ENCODE data around the gene KRCC1.

The KRCC1 gene

GRCh38 chr2:88067598-88067997 lies 12.0 kb upstream of the KRCC1 start, which contains the start of gene SMYD1:
TSS of gene SMYD1 (plus strand) at chr2:88067825. CDS start at chr2:88067865, 40 bp downstream.
- H3K4ac ChIP-seq (ENCODE audit: low read depth in 1 of 2, low read length in 2 of 2): no peak within 1 kb of the TSS
- no peak within 1 kb of the TSS for H2BK5ac ChIP-seq (ENCODE audit: low read depth, low read length, poor library complexity, severe bottlenecking)
- H3K14ac ChIP-seq (ENCODE audit: low read length in 2 of 2): no peak within 1 kb of the TSS
- WGBS: 82% methylated on average over 7 of the region's 8 CpGs
- no peaks in the 10 kb centered on the region for H3K36me3 ChIP-seq (ENCODE audit: control insufficient read depth in 1 of 2, insufficient read depth in 2 of 2, low read depth in 1 of 2, low read length in 2 of 2)
- no peak within 1 kb of the TSS for H3K27ac ChIP-seq (ENCODE audit: low read length, poor library complexity, severe bottlenecking)
- H4K8ac ChIP-seq (ENCODE audit: low read length): no peak within 1 kb of the TSS
- H2AK5ac ChIP-seq (ENCODE audit: low read length, severe bottlenecking): no peak within 1 kb of the TSS
- peaks cover 0 to 6% of the 10 kb centered on the region in 2 experiments for H3K27me3 ChIP-seq (ENCODE audit: control insufficient read depth in 1 of 2, insufficient read depth in 1 of 2, low read length in 2 of 2)
- no peaks in the 10 kb centered on the region for H3K9me3 ChIP-seq (ENCODE audit: control insufficient read depth, low read length)
- no peak within 1 kb of the TSS for H2BK15ac ChIP-seq (ENCODE audit: low read depth, poor library complexity, severe bottlenecking)
- H2BK120ac ChIP-seq (ENCODE audit: low read depth, low read length): no peak within 1 kb of the TSS
- no peak for DNase-seq
- H3K23ac ChIP-seq (ENCODE audit: low read length in 2 of 2): no peak within 1 kb of the TSS
- no peak within 1 kb of the TSS for H4K91ac ChIP-seq (ENCODE audit: low read length)
- H2BK12ac ChIP-seq (ENCODE audit: low read length in 2 of 2): no peak within 1 kb of the TSS
- H3K18ac ChIP-seq (ENCODE audit: low read depth in 1 of 2, low read length in 2 of 2): no peak within 1 kb of the TSS
- no peaks in the 10 kb centered on the region for H3K4me1 ChIP-seq (ENCODE audit: control insufficient read depth, insufficient read depth, low read depth, low read length)
- no peak within 1 kb of the TSS for H3K4me2 ChIP-seq (ENCODE audit: low read length, poor library complexity, severe bottlenecking)
- H3K9ac ChIP-seq (ENCODE audit: low read length): no peak within 1 kb of the TSS
- H2AFZ ChIP-seq (ENCODE audit: low read depth, low read length): no peak within 1 kb of the TSS
- no peak within 1 kb of the TSS for H3K4me3 ChIP-seq (ENCODE audit: insufficient read depth in 1 of 2, low read depth in 1 of 2, low read length in 2 of 2)
- no peaks in the 10 kb centered on the region for H3K79me1 ChIP-seq (replicated peaks; ENCODE audit: low read length, poor library complexity, severe bottlenecking)

GRCh38 chr2:88067189-88067588 lies 11.6 kb upstream of the KRCC1 start:
- Histone ChIP-seq H3K4ac (ENCODE audit: low read depth in 1 of 2, low read length in 2 of 2) (no peak overlapping the region), H3K18ac (ENCODE audit: low read depth in 1 of 2, low read length in 2 of 2) (no peak overlapping the region), H3K36me3 (ENCODE audit: control insufficient read depth in 1 of 2, insufficient read depth in 2 of 2, low read depth in 1 of 2, low read length in 2 of 2) (no peaks in the 10 kb centered on the region), H2BK5ac (ENCODE audit: low read depth, low read length, poor library complexity, severe bottlenecking) (no peak overlapping the region), H2AFZ (ENCODE audit: low read depth, low read length) (no peak overlapping the region), H4K91ac (ENCODE audit: low read length) (no peak overlapping the region), H3K9me3 (ENCODE audit: control insufficient read depth, low read length) (no peaks in the 10 kb centered on the region), H2BK12ac (ENCODE audit: low read length in 2 of 2) (no peak overlapping the region), H4K8ac (ENCODE audit: low read length) (no peak overlapping the region), H3K14ac (ENCODE audit: low read length in 2 of 2) (no peak overlapping the region), H3K27me3 (ENCODE audit: control insufficient read depth in 1 of 2, insufficient read depth in 1 of 2, low read length in 2 of 2) (peaks cover 0 to 6% of the 10 kb centered on the region in 2 experiments), H2BK120ac (ENCODE audit: low read depth, low read length) (no peak overlapping the region), H3K79me1 (replicated peaks; ENCODE audit: low read length, poor library complexity, severe bottlenecking) (no peaks in the 10 kb centered on the region), H3K9ac (ENCODE audit: low read length) (no peak overlapping the region), H3K27ac (ENCODE audit: low read length, poor library complexity, severe bottlenecking) (no peak overlapping the region), H3K4me2 (ENCODE audit: low read length, poor library complexity, severe bottlenecking) (no peak overlapping the region), H2AK5ac (ENCODE audit: low read length, severe bottlenecking) (no peak overlapping the region), H3K23ac (ENCODE audit: low read length in 2 of 2) (no peak overlapping the region), H2BK15ac (ENCODE audit: low read depth, poor library complexity, severe bottlenecking) (no peak overlapping the region), H3K4me1 (ENCODE audit: control insufficient read depth, insufficient read depth, low read depth, low read length) (no peaks in the 10 kb centered on the region), H3K4me3 (ENCODE audit: insufficient read depth in 1 of 2, low read depth in 1 of 2, low read length in 2 of 2) (no peak overlapping the region)
- DNase-seq: no peak
- 91% methylated on average over 5 of the region's 5 CpGs for WGBS

- H2AK5ac ChIP-seq (ENCODE audit: low read length, severe bottlenecking): no peak overlapping the region
- no peak overlapping the region for H4K91ac ChIP-seq (ENCODE audit: low read length)
- no peak overlapping the region for H3K4me2 ChIP-seq (ENCODE audit: low read length, poor library complexity, severe bottlenecking)
- WGBS: 76% methylated on average over 3 of the region's 4 CpGs
- no peak overlapping the region for H4K8ac ChIP-seq (ENCODE audit: low read length)
- H3K14ac ChIP-seq (ENCODE audit: low read length in 2 of 2): no peak overlapping the region
- H3K4me3 ChIP-seq (ENCODE audit: insufficient read depth in 1 of 2, low read depth in 1 of 2, low read length in 2 of 2): no peak overlapping the region
- H3K27ac ChIP-seq (ENCODE audit: low read length, poor library complexity, severe bottlenecking): no peak overlapping the region
- DNase-seq: no peak
- H2AFZ ChIP-seq (ENCODE audit: low read depth, low read length): no peak overlapping the region
- H2BK15ac ChIP-seq (ENCODE audit: low read depth, poor library complexity, severe bottlenecking): no peak overlapping the region
- no peak overlapping the region for H2BK12ac ChIP-seq (ENCODE audit: low read length in 2 of 2)
- no peak overlapping the region for H2BK5ac ChIP-seq (ENCODE audit: low read depth, low read length, poor library complexity, severe bottlenecking)
- H3K36me3 ChIP-seq (ENCODE audit: control insufficient read depth in 1 of 2, insufficient read depth in 2 of 2, low read depth in 1 of 2, low read length in 2 of 2): no peaks in the 10 kb centered on the region
- H2BK120ac ChIP-seq (ENCODE audit: low read depth, low read length): no peak overlapping the region
- H3K4me1 ChIP-seq (ENCODE audit: control insufficient read depth, insufficient read depth, low read depth, low read length): no peaks in the 10 kb centered on the region
- no peak overlapping the region for H3K23ac ChIP-seq (ENCODE audit: low read length in 2 of 2)
- no peak overlapping the region for H3K4ac ChIP-seq (ENCODE audit: low read depth in 1 of 2, low read length in 2 of 2)
- H3K27me3 ChIP-seq (ENCODE audit: control insufficient read depth in 1 of 2, insufficient read depth in 1 of 2, low read length in 2 of 2): peaks cover 0 to 6% of the 10 kb centered on the region in 2 experiments
- no peaks in the 10 kb centered on the region for H3K79me1 ChIP-seq (replicated peaks; ENCODE audit: low read length, poor library complexity, severe bottlenecking)
- no peak overlapping the region for H3K9ac ChIP-seq (ENCODE audit: low read length)
- no peaks in the 10 kb centered on the region for H3K9me3 ChIP-seq (ENCODE audit: control insufficient read depth, low read length)
- no peak overlapping the region for H3K18ac ChIP-seq (ENCODE audit: low read depth in 1 of 2, low read length in 2 of 2)
Observed at GRCh38 chr2:88066543-88066942, 11.0 kb upstream of the KRCC1 start.

GRCh38 chr2:88061295-88061694 lies 5.7 kb upstream of the KRCC1 start:
- H3K4me1 ChIP-seq (ENCODE audit: control insufficient read depth, insufficient read depth, low read depth, low read length): peaks cover 1% of the 10 kb centered on the region
- H4K91ac ChIP-seq (ENCODE audit: low read length): no peak overlapping the region

More at GRCh38 chr2:88061295-88061694, 5.7 kb upstream of the KRCC1 start:
- Histone ChIP-seq H4K8ac (ENCODE audit: low read length) (no peak overlapping the region), H3K9ac (ENCODE audit: low read length) (no peak overlapping the region), H2BK15ac (ENCODE audit: low read depth, poor library complexity, severe bottlenecking) (no peak overlapping the region), H3K23ac (ENCODE audit: low read length in 2 of 2) (no peak overlapping the region), H2AFZ (ENCODE audit: low read depth, low read length) (no peak overlapping the region), H3K4me2 (ENCODE audit: low read length, poor library complexity, severe bottlenecking) (no peak overlapping the region), H3K4ac (ENCODE audit: low read depth in 1 of 2, low read length in 2 of 2) (no peak overlapping the region), H3K18ac (ENCODE audit: low read depth in 1 of 2, low read length in 2 of 2) (no peak overlapping the region), H3K14ac (ENCODE audit: low read length in 2 of 2) (no peak overlapping the region), H3K9me3 (ENCODE audit: control insufficient read depth, low read length) (no peaks in the 10 kb centered on the region), H3K27me3 (ENCODE audit: control insufficient read depth in 1 of 2, insufficient read depth in 1 of 2, low read length in 2 of 2) (no peaks in the 10 kb centered on the region), H3K4me3 (ENCODE audit: insufficient read depth in 1 of 2, low read depth in 1 of 2, low read length in 2 of 2) (no peak overlapping the region), H2BK120ac (ENCODE audit: low read depth, low read length) (no peak overlapping the region), H3K79me1 (replicated peaks; ENCODE audit: low read length, poor library complexity, severe bottlenecking) (no peaks in the 10 kb centered on the region), H2BK12ac (ENCODE audit: low read length in 2 of 2) (no peak overlapping the region), H3K36me3 (ENCODE audit: control insufficient read depth in 1 of 2, insufficient read depth in 2 of 2, low read depth in 1 of 2, low read length in 2 of 2) (no peaks in the 10 kb centered on the region), H3K27ac (ENCODE audit: low read length, poor library complexity, severe bottlenecking) (no peak overlapping the region), H2AK5ac (ENCODE audit: low read length, severe bottlenecking) (no peak overlapping the region), H2BK5ac (ENCODE audit: low read depth, low read length, poor library complexity, severe bottlenecking) (no peak overlapping the region)
- no peak for DNase-seq
- WGBS: 91% methylated on average over 2 of the region's 3 CpGs

All from mesenchymal stem cell (in vitro differentiated cells and primary cell).